H1 (cell line): Measurements from ENCODE around the gene OR6K2. TPM values are rescaled to one million over a fixed set of nuclear protein-coding genes. Genes with fewer than 3 reads are reported as not detected.

ENCODE experiments used
- CTCF ChIA-PET: fragments of 300-600 bp; sonication (Branson Sonifier 250); formaldehyde crosslinking; loops from one replicate; lab custom pipeline; 2021; ENCODE audit not compliant: partially characterized antibody; lab: Charles Lee
- POLR2A ChIA-PET: fragments of 300-600 bp; sonication (Branson Sonifier 250); formaldehyde crosslinking; loops from one replicate; lab custom pipeline; 2021; ENCODE audit warnings: inconsistent platforms; ENCODE audit not compliant: partially characterized antibody; lab: Charles Lee
- DNase-seq, 2 experiments: peaks; one replicate each; pipeline versions ENCODE4 v3.0.0 to v3.0.0-alpha.2; 2010 to 2022; ENCODE audit warnings: low spot score in 2 of 2, low read depth in 1 of 2, mixed read lengths in 1 of 2
- FAIRE-seq: peaks from 2 replicates; lab custom pipeline; 2011; peaks lifted over from hg19 to GRCh38; lab: Jason Lieb, UNC
- H2AFZ ChIP-seq: 2 replicates; pipeline ENCODE4 v1.8.1; 2012; ENCODE audit warnings: low read length, inconsistent platforms
- H2AK5ac ChIP-seq: 2 replicates; pipeline ENCODE4 v1.6.1; 2013; ENCODE audit warnings: low read depth, low read length
- H2BK120ac ChIP-seq: replicated peaks from 2 replicates; pipeline ENCODE3; 2013; ENCODE audit warnings: low read depth, low read length, inconsistent platforms
- H2BK12ac ChIP-seq: 2 replicates; pipeline ENCODE4 v1.6.1; 2013; ENCODE audit warnings: low read depth, low read length
- H2BK15ac ChIP-seq: 2 replicates; pipeline ENCODE4 v1.6.1; 2013; ENCODE audit warnings: low read length
- H2BK20ac ChIP-seq: 2 replicates; pipeline ENCODE4 v1.6.1; 2013; ENCODE audit warnings: low read length
- H2BK5ac ChIP-seq: 2 replicates; pipeline ENCODE4 v1.6.1; 2013; ENCODE audit warnings: low read depth, low read length
- H3K14ac ChIP-seq: 2 replicates; pipeline ENCODE4 v1.6.1; 2013; ENCODE audit warnings: inconsistent platforms; ENCODE audit not compliant: insufficient read length
- H3K18ac ChIP-seq: 2 replicates; pipeline ENCODE4 v1.6.1; 2013; ENCODE audit warnings: low read length; ENCODE audit errors: extremely low read depth
- H3K23ac ChIP-seq: 2 replicates; pipeline ENCODE4 v1.6.1; 2013; ENCODE audit warnings: inconsistent platforms; ENCODE audit not compliant: insufficient read length
- H3K23me2 ChIP-seq: 2 replicates; pipeline ENCODE4 v1.6.1; 2013; ENCODE audit warnings: low read depth, low read length
- H3K27ac ChIP-seq: 2 replicates; pipeline ENCODE4 v1.6.1; 2011; ENCODE audit warnings: low read depth, low read length, inconsistent platforms
- H3K27me3 ChIP-seq, 4 experiments: replicated peaks in 1 of 4; 1 replicate in 1 of 4; 2 replicates in 3 of 4; pipeline versions ENCODE4 v1.6.1 to v1.8.1; 2011 to 2013; ENCODE audit warnings: low read length in 3 of 4, mild to moderate bottlenecking in 3 of 4, inconsistent platforms in 2 of 4, mixed read lengths in 2 of 4, moderate library complexity in 1 of 4; ENCODE audit not compliant: control insufficient read depth in 3 of 4, insufficient read depth in 3 of 4; ENCODE audit errors: extremely low read depth in 1 of 4
- H3K36me3 ChIP-seq, 4 experiments: 2 replicates each; pipeline versions ENCODE4 v1.6.1 to v1.8.1; 2011 to 2013; ENCODE audit warnings: mild to moderate bottlenecking in 4 of 4, low read length in 3 of 4, moderate library complexity in 2 of 4, control low read depth in 1 of 4, inconsistent platforms in 1 of 4; ENCODE audit not compliant: insufficient read depth in 4 of 4, control insufficient read depth in 2 of 4
- H3K4ac ChIP-seq: replicated peaks from 2 replicates; pipeline ENCODE3; 2013; ENCODE audit warnings: low read length, low read depth, mixed read lengths, inconsistent platforms; ENCODE audit not compliant: insufficient read length
- H3K4me1 ChIP-seq, 4 experiments: replicated peaks in 1 of 4; 1 replicate in 1 of 4; 2 replicates in 3 of 4; pipeline versions ENCODE4 v1.6.1 to v1.8.1; 2011 to 2013; ENCODE audit warnings: low read length in 3 of 4, inconsistent platforms in 2 of 4, mixed read lengths in 1 of 4; ENCODE audit not compliant: insufficient read depth in 4 of 4, control insufficient read depth in 3 of 4
- H3K4me2 ChIP-seq, 2 experiments: 2 replicates each; pipeline versions ENCODE4 v1.6.1 to v1.8.1; 2011 to 2013; ENCODE audit warnings: low read depth in 2 of 2, low read length in 2 of 2, control low read depth in 1 of 2, inconsistent platforms in 1 of 2, mild to moderate bottlenecking in 1 of 2; ENCODE audit not compliant: insufficient read depth in 1 of 2
- H3K4me3 ChIP-seq, 4 experiments: fragments of 200-600, 300-600 bp in 1 of 4; sonication (generic), shearing (Covaris generic), sonication (Bioruptor Twin) in 1 of 4; 2 replicates each; pipeline versions ENCODE4 v1.5.1 to v1.8.1; 2011 to 2016; ENCODE audit warnings: low read length in 4 of 4, low read depth in 3 of 4, control low read depth in 2 of 4, inconsistent platforms in 2 of 4, mild to moderate bottlenecking in 2 of 4, mixed read lengths in 1 of 4, moderate library complexity in 1 of 4; ENCODE audit not compliant: insufficient read depth in 2 of 4; ENCODE audit errors: extremely low read depth in 1 of 4
- H3K56ac ChIP-seq: replicated peaks from 2 replicates; pipeline ENCODE3; 2013; ENCODE audit warnings: low read depth, mild to moderate bottlenecking, mixed read lengths, low read length, inconsistent platforms; ENCODE audit not compliant: insufficient read length
- H3K79me1 ChIP-seq: 2 replicates; pipeline ENCODE4 v1.6.1; 2013; ENCODE audit warnings: low read depth, low read length, control low read depth
- H3K79me2 ChIP-seq, 2 experiments: 2 replicates each; pipeline versions ENCODE4 v1.6.1 to v1.8.1; 2012 to 2013; ENCODE audit warnings: low read length in 2 of 2, mild to moderate bottlenecking in 2 of 2, inconsistent platforms in 1 of 2; ENCODE audit not compliant: insufficient read depth in 2 of 2, control insufficient read depth in 1 of 2
- H3K9ac ChIP-seq, 4 experiments: replicated peaks in 1 of 4; 1 replicate in 1 of 4; 2 replicates in 3 of 4; pipeline versions ENCODE4 v1.6.1 to v1.8.1; 2011 to 2013; ENCODE audit warnings: low read depth in 3 of 4, low read length in 3 of 4, control low read depth in 2 of 4, mild to moderate bottlenecking in 2 of 4, moderate library complexity in 2 of 4, inconsistent platforms in 1 of 4; ENCODE audit errors: extremely low read depth in 1 of 4
- H3K9me3 ChIP-seq, 2 experiments: 2 replicates each; pipeline versions ENCODE4 v1.6.1 to v1.8.1; 2012 to 2013; ENCODE audit warnings: mild to moderate bottlenecking in 2 of 2, moderate library complexity in 2 of 2, control low read depth in 1 of 2, inconsistent platforms in 1 of 2, low read depth in 1 of 2, low read length in 1 of 2, mixed read lengths in 1 of 2; ENCODE audit not compliant: insufficient read depth in 2 of 2
- H4K20me1 ChIP-seq, 2 experiments: replicated peaks in 1 of 2; 2 replicates each; pipeline versions ENCODE3 to v1.8.1; 2011 to 2013; ENCODE audit warnings: inconsistent platforms in 2 of 2, low read length in 2 of 2, mild to moderate bottlenecking in 1 of 2; ENCODE audit not compliant: insufficient read depth in 2 of 2, control insufficient read depth in 1 of 2
- H4K5ac ChIP-seq: 2 replicates; pipeline ENCODE4 v1.6.1; 2013; ENCODE audit warnings: low read length, low read depth, mixed read lengths, inconsistent platforms; ENCODE audit not compliant: insufficient read length
- H4K8ac ChIP-seq: 2 replicates; pipeline ENCODE4 v1.8.0; 2013; ENCODE audit warnings: mild to moderate bottlenecking, moderate library complexity, low read length, inconsistent platforms; ENCODE audit not compliant: insufficient read depth; ENCODE audit errors: extremely low read depth
- H4K91ac ChIP-seq: replicated peaks from 2 replicates; pipeline ENCODE3; 2013; ENCODE audit warnings: low read length, mixed read lengths, inconsistent platforms; ENCODE audit not compliant: insufficient read length
- CBX5 ChIP-seq: fragments of 300-800, 300-1000 bp; sonication (generic); IDR thresholded peaks from 2 replicates; pipeline ENCODE4 v1.7.1; 2016; ENCODE audit warnings: antibody characterized with exemption, low read length, low read depth
- CBX8 ChIP-seq: fragments of 300-800, 300-1000 bp; sonication (generic); IDR thresholded peaks from 2 replicates; pipeline ENCODE4 v1.7.1; 2016; ENCODE audit warnings: low read depth, low read length, borderline replicate concordance
- CHD2 ChIP-seq: IDR thresholded peaks from 2 replicates; pipeline ENCODE4 v1.6.1; 2012; ENCODE audit warnings: low read length, improper control_type of control experiment
- E2F6 ChIP-seq: IDR thresholded peaks from 2 replicates; pipeline ENCODE4 v1.6.1; 2012; ENCODE audit warnings: inconsistent platforms
- HDAC6 ChIP-seq: IDR thresholded peaks from one replicate; pipeline ENCODE4 v1.7.1; 2012; ENCODE audit warnings: low read depth, mild to moderate bottlenecking, inconsistent platforms, low read length, moderate library complexity
- KDM5A ChIP-seq: fragments of 200-600 bp; IDR thresholded peaks from 2 replicates; pipeline ENCODE4 v1.7.1; 2012; ENCODE audit warnings: mild to moderate bottlenecking, low read length, inconsistent platforms, mixed read lengths
- NANOG ChIP-seq: IDR thresholded peaks from 2 replicates; pipeline ENCODE4 v1.6.1; 2011; ENCODE audit warnings: low read length, low read depth, mild to moderate bottlenecking, inconsistent platforms; ENCODE audit not compliant: insufficient read depth, poor library complexity, severe bottlenecking
- NRF1 ChIP-seq: IDR thresholded peaks from 2 replicates; pipeline ENCODE4 v1.6.1; 2011; ENCODE audit warnings: mild to moderate bottlenecking, low read depth, low read length, improper control_type of control experiment
- SIRT6 ChIP-seq: IDR thresholded peaks from one replicate; pipeline ENCODE4 v1.7.1; 2012; ENCODE audit warnings: low read length, inconsistent platforms
- SP4 ChIP-seq: IDR thresholded peaks from 2 replicates; pipeline ENCODE4 v1.6.1; 2012; ENCODE audit warnings: low read length, inconsistent platforms
- SUZ12 ChIP-seq: fragments of 200-600 bp; sonication (generic); IDR thresholded peaks from 2 replicates; pipeline ENCODE4 v1.6.1; 2012; ENCODE audit warnings: mild to moderate bottlenecking, inconsistent platforms, low read length, moderate library complexity, mixed read lengths
- TCF12 ChIP-seq: IDR thresholded peaks from 2 replicates; pipeline ENCODE4 v1.6.1; 2011; ENCODE audit warnings: low read depth, mild to moderate bottlenecking, low read length
- WGBS, 2 experiments: shearing (Covaris generic) in 1 of 2; methylation state at CpG; one replicate each; pipeline versions ENCODE4 v1.1.6 to v1.1.7; 2013 to 2015; ENCODE audit warnings: low lambda C conversion rate in 2 of 2, mixed read lengths in 2 of 2, inconsistent platforms in 1 of 2, low coverage in 1 of 2, missing lambda C conversion rate in 1 of 2; ENCODE audit not compliant: insufficient replicate concordance in 2 of 2, insufficient coverage in 1 of 2, insufficient read length in 1 of 2; ENCODE audit errors: extremely low coverage in 1 of 2, missing lambda C conversion rate in 1 of 2; 5-methylcytosine and 5-hydroxymethylcytosine counted together
- polyA plus RNA-seq, 7 experiments: library from polyadenylated mRNA; depleted of rRNA in 3 of 7; stranded (reverse) in 5 of 7; unstranded in 2 of 7; fragments of >200 nt in 5 of 7; fragments of 200-250 nt in 2 of 7; gene quantifications; 1 replicate in 5 of 7; 2 replicates in 1 of 7; 4 replicates in 1 of 7; pipeline versions ENCODE4 v1.2.1 to v1.2.3, GENCODE V29; 2011 to 2013; ENCODE audit warnings: missing spikeins in 2 of 7, mixed read lengths in 2 of 7
- total RNA-seq: library from RNA; stranded (reverse); fragmentation: NEBNext Ultra II Directional; extraction: Animal tissue kit (Norgen Biotek cat#: 25700); gene quantifications from 2 replicates; pipeline ENCODE4 v1.2.1, GENCODE V29; 2021
- TF ChIP-seq, protein P1 (sequence below): IDR thresholded peaks from 2 replicates; pipeline ENCODE4 v1.6.1; 2012; ENCODE audit warnings: low read length, inconsistent platforms

The OR6K2 gene
- total and polyA plus RNA-seq, 2 of the 8 experiments (the other 6 are each of a cell fraction or from before 2014, with no cell fraction given), result not detected

- DNase-seq (no peak), FAIRE-seq (no peak)
- Histone ChIP-seq H3K4me1 (no peaks in the 10 kb centered on the region), H3K79me1 (no peaks in the 10 kb centered on the region), H3K27me3 (no peaks in the 10 kb centered on the region), H3K14ac (no peak overlapping the region), H4K20me1 (no peaks in the 10 kb centered on the region), H3K4ac (no peak overlapping the region), H3K79me2 (no peaks in the 10 kb centered on the region), H4K91ac (no peak overlapping the region), H3K27ac (no peak overlapping the region), H3K23ac (no peak overlapping the region), H3K9me3 (no peaks in the 10 kb centered on the region), H3K23me2 (no peaks in the 10 kb centered on the region), H2BK15ac (no peak overlapping the region), H3K18ac (no peak overlapping the region), H4K8ac (no peak overlapping the region), H3K4me3 (no peak overlapping the region), H2BK20ac (no peak overlapping the region), H2AK5ac (no peak overlapping the region), H2AFZ (peak overlapping the region; percentile 39; the same call in 1 of the 2 replicates), H3K36me3 (no peaks in the 10 kb centered on the region), H4K5ac (no peak overlapping the region), H3K9ac (no peak overlapping the region), H3K56ac (no peak overlapping the region), H2BK12ac (no peak overlapping the region), H2BK120ac (no peak overlapping the region), H3K4me2 (no peak overlapping the region), H2BK5ac (no peak overlapping the region)
- 91% methylated on average over 4 of the region's 4 CpGs; no CpG with 5 or more reads in 1 of the 2 experiments for WGBS, 2 experiments
- POLR2A ChIA-PET, result no interaction called here
- CTCF ChIA-PET, result interaction anchor here (1.4 kb wide), 1 partner anchor 11 kb away, joined by 3 read pairs; no protein-coding TSS in a partner anchor
- TF ChIP-seq NANOG (no peak), TCF12 (no peak), CBX5 (no peak), SUZ12 (no peak), NRF1 (no peak), HDAC6 (no peak), KDM5A (no peak), SIRT6 (no peak), E2F6 (no peak), CHD2 (no peak), CBX8 (no peak), SP4 (no peak)
- TF ChIP-seq, protein P1, sequence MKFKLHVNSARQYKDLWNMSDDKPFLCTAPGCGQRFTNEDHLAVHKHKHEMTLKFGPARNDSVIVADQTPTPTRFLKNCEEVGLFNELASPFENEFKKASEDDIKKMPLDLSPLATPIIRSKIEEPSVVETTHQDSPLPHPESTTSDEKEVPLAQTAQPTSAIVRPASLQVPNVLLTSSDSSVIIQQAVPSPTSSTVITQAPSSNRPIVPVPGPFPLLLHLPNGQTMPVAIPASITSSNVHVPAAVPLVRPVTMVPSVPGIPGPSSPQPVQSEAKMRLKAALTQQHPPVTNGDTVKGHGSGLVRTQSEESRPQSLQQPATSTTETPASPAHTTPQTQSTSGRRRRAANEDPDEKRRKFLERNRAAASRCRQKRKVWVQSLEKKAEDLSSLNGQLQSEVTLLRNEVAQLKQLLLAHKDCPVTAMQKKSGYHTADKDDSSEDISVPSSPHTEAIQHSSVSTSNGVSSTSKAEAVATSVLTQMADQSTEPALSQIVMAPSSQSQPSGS, result no peak
Observed at GRCh38 chr1:158730453-158730852, 30.0 kb upstream of the OR6K2 start.
